ENCODE results near the gene TRAF1. TPM values are rescaled to one million over a fixed set of nuclear protein-coding genes. Genes with fewer than 3 reads are reported as not detected.

Gene TRAF1
- total and polyA plus RNA-seq, 10 of the 15 experiments (the other 5 are each of a cell fraction or from before 2014, with no cell fraction given) = 13.8 to 163 (median 128) TPM

DNA sequence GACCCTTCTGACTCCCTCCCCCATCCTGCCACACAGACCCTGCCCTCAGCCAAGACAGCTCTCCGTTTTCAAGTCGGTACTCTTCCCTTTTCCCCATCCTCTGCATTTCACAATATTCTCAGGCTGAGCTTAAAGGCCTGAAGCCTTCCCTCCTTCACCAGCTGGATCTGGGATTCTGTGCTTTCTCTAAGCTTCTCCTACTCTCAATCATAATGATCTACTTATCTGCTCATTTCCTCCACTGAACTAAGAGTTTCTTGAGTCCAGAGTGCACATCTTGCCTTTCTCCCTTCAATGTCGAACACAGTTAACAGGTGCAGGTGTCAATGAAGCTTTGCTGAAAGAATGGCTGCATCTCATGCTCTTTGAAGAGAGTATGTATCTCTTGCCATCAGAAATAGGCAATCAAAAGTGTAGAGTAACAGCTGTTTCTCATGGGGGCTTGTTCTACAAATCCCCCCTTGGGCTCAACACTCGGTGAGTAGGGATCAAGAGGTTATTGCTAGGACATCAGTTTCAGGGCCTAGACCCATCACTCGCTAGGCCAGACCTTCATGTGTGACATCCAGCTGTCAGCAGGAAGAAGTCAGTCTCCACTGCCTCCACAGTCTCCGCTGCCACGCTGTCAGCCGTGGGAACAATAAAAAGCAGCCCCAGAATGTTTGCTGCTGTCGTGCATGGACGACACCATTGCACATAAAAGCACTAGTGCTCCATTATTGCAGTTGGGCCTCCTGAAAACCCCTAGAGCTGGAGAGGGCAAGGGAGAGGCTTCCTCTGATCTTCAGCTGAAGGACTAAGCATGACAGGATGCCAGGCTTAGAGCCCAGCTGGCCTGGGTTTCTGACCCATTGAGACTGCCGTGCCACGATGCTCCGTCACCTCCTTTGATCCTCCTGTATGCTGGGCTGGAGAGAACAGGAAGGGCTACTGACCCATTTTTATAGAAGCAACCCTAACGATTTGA is 23.7 kb downstream of the TRAF1 start:
- ChIA-PET RAD21 (ENCODE audit: unreplicated experiment) (interaction anchor here (0.9 to 2.8 kb wide), 9 partner anchors 14 to 34 kb away, joined by 3 to 9 read pairs (median 4); no protein-coding TSS in a partner anchor), POLR2A (interaction anchor here (0.5 to 2.3 kb wide), 11 partner anchors 10 to 33 kb away, joined by 3 to 9 read pairs (median 4); no protein-coding TSS in a partner anchor), CTCF (interaction anchor here (1.0 to 1.6 kb wide), 5 partner anchors 10 to 34 kb away, joined by 3 to 4 read pairs (median 4); no protein-coding TSS in a partner anchor), SMC1A (ENCODE audit: uncharacterized antibody, unreplicated experiment) (interaction anchor here (0.6 to 23.6 kb wide), 6 partner anchors 10 to 328 kb away, joined by 3 to 522 read pairs (median 4); partner anchors contain the start of gene TRAF1)
- intact Hi-C loops (cut with micrococcal nuclease; ENCODE audit: unreplicated experiment) (no loop called here), in situ Hi-C loops (cut with MboI) (no loop called here)
- H3K27me3 ChIP-seq (replicated peaks in 1 of 2; ENCODE audit: control insufficient read depth in 2 of 2, insufficient read depth in 2 of 2, low read length in 1 of 2) = no peaks in the 10 kb centered on the region
- no TSS peak for BruUV-seq (replicated peaks)
- no peaks in the 10 kb centered on the region for H3K79me2 ChIP-seq (ENCODE audit: control insufficient read depth, insufficient read depth, low read length)
- no peak overlapping the region for H3K4me2 ChIP-seq (ENCODE audit: control insufficient read depth, insufficient read depth)
- H3K4me1 ChIP-seq (ENCODE audit: control insufficient read depth, insufficient read depth, low read length) = peaks cover 35% of the 10 kb centered on the region
- no peak overlapping the region for H3K4me3 ChIP-seq
- no peak overlapping the region for H3K9ac ChIP-seq (ENCODE audit: control insufficient read depth, insufficient read depth, low read length)
- no peaks in the 10 kb centered on the region for H3K9me3 ChIP-seq (replicated peaks; ENCODE audit: control insufficient read depth, insufficient read depth, low read length)
- H3K27ac ChIP-seq (ENCODE audit: control insufficient read depth, insufficient read depth) = no peak overlapping the region
- FAIRE-seq = no peak
- ATAC-seq = no peak
- peaks cover 23 to 36% of the 10 kb centered on the region in 2 experiments for H3K36me3 ChIP-seq (ENCODE audit: control insufficient read depth in 2 of 2, insufficient read depth in 2 of 2, low read length in 1 of 2)
- H4K20me1 ChIP-seq (ENCODE audit: control insufficient read depth, insufficient read depth) = no peaks in the 10 kb centered on the region
- no peak for DNase-seq (ENCODE audit: low read depth, low spot score)
- no peak overlapping the region for H2AFZ ChIP-seq (ENCODE audit: control insufficient read depth, low read depth, low read length)
- 66% methylated on average over 14 of the region's 14 CpGs for whole genome bisulfite sequencing (ENCODE audit: insufficient coverage, insufficient replicate concordance, low lambda C conversion rate, missing lambda C conversion rate)
- peak; percentile 46; the same call in 1 of the 2 replicates for TF ChIP-seq POLR2AphosphoS2 (IDR thresholded peaks at IDR 0.05; ENCODE audit: low read depth, low read length)
- TF ChIP-seq PAX5 (IDR thresholded peaks at IDR 0.05; ENCODE audit: borderline replicate concordance, low read depth, low read length) = 0 out of 2 replicates have a peak, but pooled peaks have one; percentile 4
- no peak for TF ChIP-seq PAX8 (IDR thresholded peaks at IDR 0.05)
- TF ChIP-seq SUPT20H (IDR thresholded peaks at IDR 0.05; ENCODE audit: borderline replicate concordance, control insufficient read depth, low read depth, low read length) = no peak
- no peak for TF ChIP-seq SIX5 (IDR thresholded peaks at IDR 0.05; ENCODE audit: low read depth, low read length, severe bottlenecking)
- no peak for TF ChIP-seq JUND (IDR thresholded peaks at IDR 0.05; ENCODE audit: low read depth, low read length)
- no peak for TF ChIP-seq CUX1 (IDR thresholded peaks at IDR 0.05; ENCODE audit: insufficient replicate concordance, low read depth, low read length)
- TF ChIP-seq PML (IDR thresholded peaks at IDR 0.05; ENCODE audit: low read length) = peak; percentile 88; the same call in 1 of the 2 replicates
- peak; percentile 84 for TF ChIP-seq MTA3 (IDR thresholded peaks at IDR 0.05; ENCODE audit: borderline replicate concordance, low read length)
- no peak for TF ChIP-seq ZNF217 (IDR thresholded peaks at IDR 0.05)
- TF ChIP-seq FOS (IDR thresholded peaks at IDR 0.05; ENCODE audit: borderline replicate concordance, extremely low read depth, insufficient read length) = no peak
- no peak for TF ChIP-seq NFIC (IDR thresholded peaks at IDR 0.05; ENCODE audit: low read depth, low read length)
- TF ChIP-seq POU2F2 (IDR thresholded peaks at IDR 0.05; ENCODE audit: borderline replicate concordance, low read depth, low read length) = peak; percentile 35; the same call in 2 of the 3 replicates
- TF ChIP-seq RELA (IDR thresholded peaks at IDR 0.05; ENCODE audit: borderline replicate concordance, partially characterized antibody) = no peak
- TF ChIP-seq SMAD5 (IDR thresholded peaks at IDR 0.05; ENCODE audit: low read depth) = peak; percentile 81; the same call in 1 of the 2 replicates
- TF ChIP-seq POLR2A (IDR thresholded peaks at IDR 0.05; ENCODE audit: low read depth, low read length) = peak; percentile 76; the same call in 1 of the 2 replicates
- TF ChIP-seq NFXL1 (IDR thresholded peaks at IDR 0.05; ENCODE audit: borderline replicate concordance) = no peak
- TF ChIP-seq CREB1 (IDR thresholded peaks at IDR 0.05; ENCODE audit: low read depth) = peak; percentile 32
- no peak for TF ChIP-seq KDM1A (IDR thresholded peaks at IDR 0.05; ENCODE audit: borderline replicate concordance)
